Stimulated activated CD4-positive, alpha-beta T cell treated with anti-CD3 and anti-CD28 coated beads, Interleukin-2, amount 100 ng/mL, for 48 hours (primary cell): ENCODE results near the gene DESI1.
"Not testable (repeated sequence)": the region's sequence is repeated elsewhere in the genome, so short reads cannot be mapped to it uniquely, and the experiment has no call there.

Experiments
- DNase-seq, 2 donors: peaks; one replicate each; pipeline ENCODE4 v3.0.0-alpha.2; 2020

The DESI1 gene

GRCh38 chr22:41582694-41583093 lies 38.1 kb downstream of the DESI1 start:
- no peak for DNase-seq

- no peak for DNase-seq
Measured at GRCh38 chr22:41579997-41580355, 40.9 kb downstream of the DESI1 start.

GRCh38 chr22:41579297-41579996 lies 41.4 kb downstream of the DESI1 start:
- no peak for DNase-seq

- no peak for DNase-seq
Measured at GRCh38 chr22:41578818-41579217, 42.0 kb downstream of the DESI1 start.

- no peak for DNase-seq
Measured at GRCh38 chr22:41578114-41578513, 42.7 kb downstream of the DESI1 start.

GRCh38 chr22:41576877-41577276 lies 44.0 kb downstream of the DESI1 start:
- DNase-seq, result peak in 1 of 2 donors; percentile 7

GRCh38 chr22:41575533-41575932 lies 45.3 kb downstream of the DESI1 start:
- DNase-seq, result no peak

DNA sequence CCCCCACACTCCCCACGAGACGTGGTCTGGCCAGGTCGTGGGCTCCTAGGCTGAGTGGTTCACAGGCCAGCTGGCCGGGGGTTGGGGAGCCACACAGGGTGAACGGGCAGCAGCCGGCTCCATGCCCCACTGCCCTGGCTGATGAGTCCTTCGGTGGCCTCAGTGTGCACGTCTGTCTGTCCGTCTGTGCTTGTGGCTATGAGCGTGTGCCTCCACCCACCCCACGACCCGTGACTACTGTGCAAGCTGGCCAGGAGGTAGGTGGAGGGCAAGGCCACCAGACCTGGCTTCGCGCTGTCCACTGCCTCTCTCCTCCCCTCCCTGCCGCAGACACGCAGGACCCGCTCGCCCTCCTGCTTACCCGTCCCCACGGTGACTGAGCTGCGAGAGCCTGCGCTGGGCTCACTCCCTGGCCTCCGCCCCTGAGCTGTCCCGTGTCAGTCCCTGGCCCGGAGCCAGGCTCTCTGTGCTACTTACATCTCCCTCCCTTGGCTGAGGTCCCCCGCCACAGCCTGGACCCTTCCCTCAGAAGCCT lies 45.9 kb downstream of the DESI1 start:
- DNase-seq, result no peak

DNA sequence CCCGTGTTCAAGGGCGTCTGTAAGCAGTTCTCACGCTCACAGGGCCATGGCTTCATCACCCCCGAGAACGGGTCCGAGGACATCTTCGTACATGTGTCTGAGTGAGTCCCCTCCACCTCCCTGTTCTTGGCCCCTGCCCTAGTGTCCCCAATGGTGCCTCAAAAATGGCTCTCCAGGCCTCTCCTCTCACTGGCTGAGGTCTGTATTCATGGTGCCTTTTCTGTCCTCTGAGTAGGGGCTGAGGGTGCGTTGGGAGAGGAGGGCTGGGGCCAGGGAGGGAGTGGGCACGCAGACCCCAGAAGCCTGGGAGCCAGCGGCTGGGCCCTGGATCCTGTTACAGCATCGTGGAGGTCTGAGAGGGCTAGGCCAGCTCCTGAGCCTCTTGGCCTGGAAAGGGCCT lies 47.2 kb downstream of the DESI1 start:
- no peak for DNase-seq

DNA sequence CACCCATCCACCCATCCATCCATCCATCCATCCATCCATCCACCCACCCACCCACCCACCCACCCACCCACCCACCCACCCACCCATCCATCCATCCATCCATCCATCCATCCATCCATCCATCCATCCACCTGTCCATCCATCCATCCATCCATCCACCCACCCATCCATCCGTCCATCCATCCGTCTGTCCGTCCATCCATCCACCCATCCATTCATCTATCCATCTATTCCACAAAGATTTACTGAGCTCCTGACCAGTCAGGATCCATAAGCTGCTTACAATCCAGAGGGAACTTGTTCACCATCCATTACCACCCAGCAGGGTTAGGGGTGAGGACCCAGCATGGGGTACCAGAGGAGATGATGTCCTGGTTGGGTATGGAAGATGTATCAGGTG lies 48.5 kb downstream of the DESI1 start:
- not testable (repeated sequence) for DNase-seq

DNA sequence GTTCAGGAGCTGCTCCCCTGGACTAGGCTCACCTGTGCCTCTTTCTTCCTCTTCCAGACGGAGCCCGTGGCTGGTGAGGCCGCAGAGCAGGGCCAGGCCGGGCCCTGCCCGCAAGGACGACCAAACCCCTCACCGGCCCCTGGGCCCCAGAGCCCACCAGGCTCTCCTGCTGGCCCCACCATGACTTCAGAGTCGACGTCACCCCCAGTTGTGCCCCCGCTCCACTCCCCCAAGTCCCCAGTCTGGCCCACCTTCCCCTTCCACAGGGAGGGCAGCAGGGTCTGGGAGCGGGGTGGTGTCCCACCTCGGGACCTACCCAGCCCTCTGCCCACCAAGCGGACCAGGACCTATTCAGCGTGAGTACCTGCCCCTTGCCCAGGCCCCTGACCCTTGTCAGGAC lies 49.1 kb downstream of the DESI1 start:
- no peak for DNase-seq

DNA sequence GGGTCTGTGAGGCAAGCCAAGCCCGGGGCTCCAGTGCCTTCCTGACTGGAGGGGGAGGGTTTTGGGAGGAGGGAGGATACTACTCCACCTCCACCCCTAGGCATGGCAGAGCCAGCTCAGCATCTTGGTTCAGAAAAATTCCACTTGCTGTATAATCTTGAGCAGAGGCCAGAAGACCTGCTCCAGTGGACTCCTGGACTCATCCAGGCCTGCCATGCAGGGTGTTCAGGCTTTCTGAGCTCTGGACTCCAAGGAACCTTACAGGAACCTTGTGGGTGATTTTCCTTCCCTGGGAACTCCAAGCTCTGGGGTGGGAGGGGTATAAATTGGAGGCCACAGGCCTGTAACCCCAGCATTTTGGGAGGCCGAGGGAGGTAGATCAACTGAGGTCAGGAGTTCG lies 50.6 kb downstream of the DESI1 start:
- DNase-seq, result no peak

GRCh38 chr22:41568811-41569210 lies 52.0 kb downstream of the DESI1 start:
- DNase-seq, result no peak

DNA sequence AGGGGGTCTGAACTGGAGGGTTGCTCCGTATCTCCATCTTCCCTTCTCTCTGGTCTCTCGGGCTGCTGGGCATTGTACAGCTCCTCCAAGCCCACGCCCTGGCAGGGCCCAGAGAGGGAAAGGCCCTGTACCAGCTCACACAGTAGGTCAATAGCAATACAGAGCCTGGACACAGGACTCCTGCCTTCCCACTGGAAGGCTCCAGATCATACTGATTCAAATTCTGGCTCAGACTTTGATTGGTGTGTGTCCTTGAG lies 53.4 kb downstream of the DESI1 start:
- no peak for DNase-seq

- no peak for DNase-seq
Measured at GRCh38 chr22:41565403-41566054, 55.3 kb downstream of the DESI1 start.

DNA sequence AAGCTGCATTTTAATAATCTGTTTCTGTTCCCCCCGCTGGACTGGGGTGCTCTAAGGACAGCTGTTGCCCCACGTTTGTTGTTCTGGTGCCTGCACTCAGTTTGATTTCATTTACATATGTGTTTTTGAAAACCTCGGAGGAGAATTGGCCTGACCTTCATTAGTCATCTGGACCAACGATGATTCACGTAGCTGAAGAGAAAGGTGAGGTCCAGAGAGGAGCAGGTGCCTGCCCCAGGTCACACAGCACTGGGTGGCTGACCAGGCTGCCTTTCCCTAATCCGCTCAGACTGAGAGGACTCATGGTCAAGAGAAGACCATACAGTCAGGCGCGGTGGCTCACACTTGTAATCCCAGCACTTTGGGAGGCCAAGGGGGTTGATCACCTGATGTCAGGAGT lies 56.3 kb downstream of the DESI1 start:
- DNase-seq, result no peak

DNA sequence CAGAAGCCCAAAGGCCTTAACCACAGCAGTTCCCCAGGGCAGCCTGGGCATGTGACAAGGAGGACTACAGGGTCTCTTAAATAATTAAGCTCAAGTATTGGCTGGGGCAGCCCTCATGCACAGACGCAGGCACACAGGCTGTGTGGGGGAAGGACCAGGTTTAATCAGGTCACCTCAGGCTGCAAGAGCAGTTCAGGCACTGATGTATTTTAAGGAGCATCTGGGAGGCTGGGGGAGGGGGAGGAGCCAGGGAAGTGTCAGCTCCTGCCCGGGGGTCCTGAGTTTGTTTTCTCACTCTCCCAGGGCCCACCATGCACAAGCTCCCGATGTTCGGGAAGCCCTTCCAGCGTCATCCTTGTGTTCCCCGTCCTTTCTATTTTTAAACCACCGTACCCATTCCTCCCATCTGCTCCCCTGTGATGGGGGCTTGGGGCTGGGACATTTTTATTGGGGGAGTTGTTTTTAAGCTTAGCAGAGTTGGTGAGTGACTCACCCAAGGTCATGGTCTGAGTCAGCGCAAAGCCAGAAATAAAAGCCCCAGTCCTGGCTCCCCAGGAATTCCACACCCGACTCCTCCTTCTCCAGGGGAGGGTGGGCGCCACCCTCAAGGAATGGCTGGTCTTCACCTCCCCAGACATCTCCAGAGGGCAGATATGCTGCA lies 57.7 kb downstream of the DESI1 start:
- DNase-seq, result no peak

DNA sequence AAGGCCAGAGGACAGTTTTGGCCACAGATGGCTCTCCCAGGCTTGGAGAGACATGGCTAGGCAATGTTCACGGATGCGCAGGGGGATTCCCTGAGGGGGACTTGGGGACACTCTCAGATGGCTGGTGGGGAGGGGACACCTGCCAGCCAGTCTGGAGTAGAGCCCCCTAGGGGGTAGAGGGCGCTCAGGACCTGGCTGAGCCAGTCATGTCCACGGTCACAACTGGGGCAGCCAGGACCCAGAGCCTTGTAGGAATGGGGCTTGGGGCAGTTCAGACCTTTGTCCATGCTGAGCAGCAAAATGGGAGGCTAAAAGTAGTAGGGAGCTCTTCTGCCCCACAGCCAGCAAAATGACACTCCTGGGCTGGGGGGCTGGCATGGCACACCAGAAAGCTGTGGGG lies 58.4 kb downstream of the DESI1 start:
- DNase-seq, result no peak

DNA sequence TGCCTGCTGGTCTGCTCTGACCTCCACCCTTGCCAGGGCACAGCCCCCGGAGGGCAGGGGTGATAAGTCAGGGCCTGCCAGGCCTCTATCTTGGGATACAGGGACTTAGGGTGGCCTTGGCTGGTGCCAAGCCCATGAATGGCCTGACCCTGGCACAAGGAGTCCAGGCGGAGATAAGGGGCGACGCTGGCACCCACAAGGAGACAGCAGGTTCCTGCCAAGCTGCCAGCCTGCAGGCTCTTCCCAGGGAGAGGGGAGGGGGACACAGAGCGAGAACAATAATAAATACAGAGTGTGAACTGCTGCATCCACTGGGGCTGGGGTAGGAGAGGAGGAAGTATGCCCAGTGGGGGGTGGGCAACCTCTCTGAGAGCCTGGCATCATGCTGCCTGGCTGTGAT lies 59.1 kb downstream of the DESI1 start:
- no peak for DNase-seq

GRCh38 chr22:41561335-41561734 lies 59.5 kb downstream of the DESI1 start:
- no peak for DNase-seq

- no peak for DNase-seq
Measured at GRCh38 chr22:41560095-41560471, 60.8 kb downstream of the DESI1 start.

- DNase-seq, result not testable (repeated sequence)
Measured at GRCh38 chr22:41558241-41558630, 62.6 kb downstream of the DESI1 start.

DNA sequence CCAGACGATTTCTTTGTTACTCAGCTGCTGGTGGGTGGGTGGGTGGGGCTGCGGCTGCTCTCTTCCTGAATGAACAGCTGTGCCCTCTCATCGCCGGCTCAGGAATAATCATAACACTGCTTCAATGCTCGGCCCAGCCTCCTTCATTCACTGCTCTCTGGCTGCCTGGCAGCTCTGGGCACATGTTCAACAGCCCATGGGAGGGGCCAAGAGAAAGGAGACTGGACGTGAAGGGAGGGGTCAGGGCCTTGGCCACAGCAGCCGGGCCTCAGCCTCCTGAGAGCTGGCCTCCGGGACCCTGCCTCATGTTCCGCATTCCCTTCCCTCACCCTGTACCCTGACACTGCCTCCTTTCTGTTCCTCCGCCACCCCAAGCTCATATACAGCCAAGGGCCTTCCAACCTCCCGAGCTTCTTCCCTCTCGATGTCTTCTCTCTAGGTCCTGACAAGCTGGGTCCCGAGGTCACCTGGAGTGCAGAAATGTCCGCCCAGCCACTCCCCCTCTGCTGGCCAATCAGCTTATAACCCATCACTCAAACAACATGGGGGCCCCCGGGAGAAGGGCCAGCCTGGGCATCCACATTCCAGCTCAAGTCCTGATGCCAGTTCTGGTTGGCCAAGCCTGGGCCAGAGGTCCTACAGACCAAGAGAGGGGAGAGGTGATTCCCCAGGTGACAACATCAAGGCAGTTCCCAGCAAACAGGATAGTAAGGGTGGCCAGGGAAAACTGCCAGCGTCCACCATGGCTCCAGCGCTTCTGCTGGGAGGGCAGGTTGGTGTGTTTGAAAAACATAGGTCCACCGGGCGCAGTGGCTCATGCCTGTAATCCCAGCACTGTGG lies 63.2 kb downstream of the DESI1 start:
- DNase-seq, result peak in 1 of 2 donors; percentile 7

- no peak for DNase-seq
Measured at GRCh38 chr22:41556561-41556960, 64.3 kb downstream of the DESI1 start.
